Ureter (tissue), 1 donor: ENCODE results near the gene CELF5. TPM values are rescaled to one million over a fixed set of nuclear protein-coding genes. Genes with fewer than 3 reads are reported as not detected.
A peak's percentile ranks its signal among the peaks of the same experiment; 100 is the strongest.
"Not testable (repeated sequence)": the region's sequence is repeated elsewhere in the genome, so short reads cannot be mapped to it uniquely, and the experiment has no call there.

ENCODE experiments used
- DNase-seq: peaks from one replicate; pipeline ENCODE4 v3.0.0-alpha.2; 2020; ENCODE audit warnings: low spot score
- total RNA-seq: library from RNA; stranded (reverse); gene quantifications from one replicate; pipeline ENCODE4 v1.2.4, GENCODE V29; 2023
- donor health status: DM: yes; HTN: yes; CAD: no.

The CELF5 gene
- total RNA-seq, 1 donor from 2014 or later = 0.62 TPM

GRCh38 chr19:3190470-3190770, 34.0 kb upstream of the CELF5 start:
- DNase-seq = no peak

- DNase-seq = no peak
These were observed 33.3 kb upstream of the CELF5 start for GRCh38 chr19:3190921-3191805.

GRCh38 chr19:3191806-3192104, 32.7 kb upstream of the CELF5 start:
- DNase-seq = not testable (repeated sequence)

- no peak for DNase-seq
These were observed 32.2 kb upstream of the CELF5 start for GRCh38 chr19:3192228-3192635.

- no peak for DNase-seq
These were observed 31.8 kb upstream of the CELF5 start for GRCh38 chr19:3192684-3193083.

- DNase-seq = no peak
These were observed 31.0 kb upstream of the CELF5 start for GRCh38 chr19:3193256-3194105.

- DNase-seq = no peak
These were observed 30.1 kb upstream of the CELF5 start for GRCh38 chr19:3194106-3195087.

GRCh38 chr19:3196064-3196932, 28.2 kb upstream of the CELF5 start:
- DNase-seq = peak; percentile 39

GRCh38 chr19:3196933-3197205, 27.6 kb upstream of the CELF5 start:
- peak; percentile 36 for DNase-seq

- DNase-seq = no peak
These were observed 25.4 kb upstream of the CELF5 start for GRCh38 chr19:3198901-3199700.

GRCh38 chr19:3201072-3201700, 23.3 kb upstream of the CELF5 start:
- DNase-seq = peak; percentile 34

- peak; percentile 37 for DNase-seq
These were observed 22.6 kb upstream of the CELF5 start for GRCh38 chr19:3201911-3202310.

- peak; percentile 32 for DNase-seq
These were observed 22.1 kb upstream of the CELF5 start for GRCh38 chr19:3202346-3202745.

- DNase-seq = not testable (repeated sequence)
These were observed 21.6 kb upstream of the CELF5 start for GRCh38 chr19:3202895-3203294.

GRCh38 chr19:3203805-3204645, 20.4 kb upstream of the CELF5 start:
- peak; percentile 38 for DNase-seq

GRCh38 chr19:3204646-3205275, 19.7 kb upstream of the CELF5 start:
- no peak for DNase-seq

- DNase-seq = no peak
These were observed 18.1 kb upstream of the CELF5 start for GRCh38 chr19:3206216-3206953.
